Neural progenitor cell (in vitro differentiated cells): Measurements from ENCODE around the gene LUC7L3. TPM values are rescaled to one million over a fixed set of nuclear protein-coding genes. Genes with fewer than 3 reads are reported as not detected.

ENCODE experiments used
- DNase-seq: peaks from one replicate; pipeline ENCODE4 v3.0.0-alpha.2; 2016; ENCODE audit warnings: low spot score
- H2AFZ ChIP-seq: fragments of 200-600 bp; sonication (generic); replicated peaks from 2 replicates; pipeline ENCODE4 v1.6.1; 2016; ENCODE audit warnings: antibody characterized with exemption
- H3F3A ChIP-seq: fragments of 200-600 bp; sonication (generic); 2 replicates; pipeline ENCODE4 v1.6.1; 2016; ENCODE audit warnings: antibody characterized with exemption, low read depth
- H3K27ac ChIP-seq: fragments of 200-600 bp; sonication (generic); 2 replicates; pipeline ENCODE4 v1.5.1; 2016; ENCODE audit warnings: mild to moderate bottlenecking
- H3K27me3 ChIP-seq: fragments of 200-600 bp; sonication (generic); 2 replicates; pipeline ENCODE4 v1.6.1; 2016; ENCODE audit warnings: mild to moderate bottlenecking, moderate library complexity
- H3K36me3 ChIP-seq: fragments of 200-600 bp; sonication (generic); 2 replicates; pipeline ENCODE4 v1.5.1; 2016
- H3K4me1 ChIP-seq: fragments of 200-600 bp; sonication (generic); 2 replicates; pipeline ENCODE4 v1.6.1; 2016; ENCODE audit warnings: mixed run types
- H3K4me2 ChIP-seq: fragments of 200-600 bp; sonication (generic); 2 replicates; pipeline ENCODE4 v1.6.1; 2016
- H3K4me3 ChIP-seq: fragments of 200-600 bp; sonication (generic); 2 replicates; pipeline ENCODE4 v1.5.1; 2016
- H3K79me2 ChIP-seq: fragments of 200-600 bp; sonication (generic); 2 replicates; pipeline ENCODE4 v1.6.1; 2016; ENCODE audit warnings: low read depth
- H3K9ac ChIP-seq: fragments of 200-600 bp; sonication (generic); 2 replicates; pipeline ENCODE4 v1.6.1; 2016
- H3K9me3 ChIP-seq: fragments of 200-600 bp; sonication (generic); 2 replicates; pipeline ENCODE4 v1.5.1; 2016; ENCODE audit warnings: low read depth
- H4K20me1 ChIP-seq: fragments of 200-600 bp; sonication (generic); 2 replicates; pipeline ENCODE4 v1.6.1; 2016; ENCODE audit warnings: low read depth
- H3K27ac Mint-ChIP-seq: 3 replicates; pipeline ENCODE4 v1.8.0; 2021; ENCODE audit warnings: mixed read lengths
- H3K27me3 Mint-ChIP-seq: 2 replicates; pipeline ENCODE4 v1.8.0; 2022; ENCODE audit warnings: low read depth, mild to moderate bottlenecking, inconsistent platforms, moderate library complexity, mixed read lengths; ENCODE audit not compliant: insufficient read depth
- H3K36me3 Mint-ChIP-seq: 3 replicates; pipeline ENCODE4 v1.8.0; 2021; ENCODE audit warnings: mixed read lengths
- H3K4me1 Mint-ChIP-seq: 3 replicates; pipeline ENCODE4 v1.8.0; 2021; ENCODE audit warnings: mixed read lengths
- H3K4me3 Mint-ChIP-seq: 3 replicates; pipeline ENCODE4 v1.8.0; 2021; ENCODE audit warnings: mild to moderate bottlenecking, moderate library complexity, mixed read lengths
- H3K9me3 Mint-ChIP-seq: 3 replicates; pipeline ENCODE4 v1.8.0; 2020; ENCODE audit warnings: mixed read lengths
- EZH2 ChIP-seq: fragments of 200-600 bp; sonication (generic); IDR thresholded peaks from 2 replicates; pipeline ENCODE4 v1.6.1; 2017; ENCODE audit warnings: antibody characterized with exemption, mild to moderate bottlenecking, moderate library complexity
- EZH2phosphoT487 ChIP-seq: fragments of 200-600 bp; sonication (generic); IDR thresholded peaks from 2 replicates; pipeline ENCODE4 v1.6.1; 2017; ENCODE audit warnings: antibody characterized with exemption
- total RNA-seq: library from RNA; depleted of rRNA; stranded (reverse); fragments of >200 nt; gene quantifications from 2 replicates; pipeline ENCODE4 v1.2.3, GENCODE V29; 2015; ENCODE audit warnings: low replicate concordance
- TF ChIP-seq, protein P1 (sequence below): fragments of 200-600 bp; sonication (generic); IDR thresholded peaks from 2 replicates; pipeline ENCODE4 v1.5.1; 2017; ENCODE audit warnings: antibody characterized with exemption, mild to moderate bottlenecking

Gene LUC7L3
- total RNA-seq, 1 donor from 2014 or later: 374 TPM

DNA sequence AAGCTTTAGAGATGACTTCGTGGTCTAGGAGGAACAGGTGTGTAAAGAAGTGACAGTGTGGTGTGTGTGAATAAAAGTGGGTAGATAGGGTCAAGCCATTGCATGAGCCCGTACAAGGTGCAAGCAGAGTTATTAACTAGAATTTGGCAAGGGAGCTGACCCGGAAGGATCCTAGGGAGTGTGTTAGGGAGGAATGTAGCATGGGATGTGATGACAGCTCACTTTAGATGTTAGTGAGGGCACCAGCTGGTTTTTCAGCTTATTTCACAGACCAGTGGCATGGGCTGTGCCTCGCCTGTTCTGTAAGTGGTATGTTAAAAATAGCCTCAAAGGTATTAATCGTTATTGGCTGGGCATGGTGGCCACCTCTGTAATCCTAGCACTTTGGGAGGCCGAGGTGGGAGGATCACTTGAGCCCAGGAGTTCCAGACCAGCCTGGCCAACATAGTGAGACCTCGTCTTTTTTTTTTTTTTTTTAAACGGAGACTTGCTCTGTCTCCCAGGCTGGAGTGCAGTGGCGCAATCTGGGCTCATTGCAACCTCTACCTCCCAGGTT lies 39.7 kb downstream of the LUC7L3 start:
- Mint-ChIP-seq H3K27ac (peak overlapping the region; percentile 5), H3K4me1 (peaks cover 15% of the 10 kb centered on the region), H3K4me3 (no peak overlapping the region), H3K27me3 (peaks cover 3% of the 10 kb centered on the region), H3K9me3 (no peaks in the 10 kb centered on the region), H3K36me3 (peaks cover 2% of the 10 kb centered on the region)
- no peak overlapping the region for H2AFZ ChIP-seq
- no peaks in the 10 kb centered on the region for H3K4me1 ChIP-seq
- H3K4me2 ChIP-seq: no peak overlapping the region
- no peak for DNase-seq
- no peak overlapping the region for H3K4me3 ChIP-seq
- H3K27ac ChIP-seq: no peak overlapping the region
- H3K9me3 ChIP-seq: no peaks in the 10 kb centered on the region
- H3F3A ChIP-seq: peaks cover 46% of the 10 kb centered on the region
- TF ChIP-seq EZH2 (no peak), EZH2phosphoT487 (no peak)
- TF ChIP-seq, protein P1, sequence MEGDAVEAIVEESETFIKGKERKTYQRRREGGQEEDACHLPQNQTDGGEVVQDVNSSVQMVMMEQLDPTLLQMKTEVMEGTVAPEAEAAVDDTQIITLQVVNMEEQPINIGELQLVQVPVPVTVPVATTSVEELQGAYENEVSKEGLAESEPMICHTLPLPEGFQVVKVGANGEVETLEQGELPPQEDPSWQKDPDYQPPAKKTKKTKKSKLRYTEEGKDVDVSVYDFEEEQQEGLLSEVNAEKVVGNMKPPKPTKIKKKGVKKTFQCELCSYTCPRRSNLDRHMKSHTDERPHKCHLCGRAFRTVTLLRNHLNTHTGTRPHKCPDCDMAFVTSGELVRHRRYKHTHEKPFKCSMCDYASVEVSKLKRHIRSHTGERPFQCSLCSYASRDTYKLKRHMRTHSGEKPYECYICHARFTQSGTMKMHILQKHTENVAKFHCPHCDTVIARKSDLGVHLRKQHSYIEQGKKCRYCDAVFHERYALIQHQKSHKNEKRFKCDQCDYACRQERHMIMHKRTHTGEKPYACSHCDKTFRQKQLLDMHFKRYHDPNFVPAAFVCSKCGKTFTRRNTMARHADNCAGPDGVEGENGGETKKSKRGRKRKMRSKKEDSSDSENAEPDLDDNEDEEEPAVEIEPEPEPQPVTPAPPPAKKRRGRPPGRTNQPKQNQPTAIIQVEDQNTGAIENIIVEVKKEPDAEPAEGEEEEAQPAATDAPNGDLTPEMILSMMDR: no peak
- H3K27me3 ChIP-seq: no peaks in the 10 kb centered on the region
- no peaks in the 10 kb centered on the region for H4K20me1 ChIP-seq
- H3K9ac ChIP-seq: no peak overlapping the region
- H3K36me3 ChIP-seq: peaks cover 13% of the 10 kb centered on the region
- no peaks in the 10 kb centered on the region for H3K79me2 ChIP-seq

DNA sequence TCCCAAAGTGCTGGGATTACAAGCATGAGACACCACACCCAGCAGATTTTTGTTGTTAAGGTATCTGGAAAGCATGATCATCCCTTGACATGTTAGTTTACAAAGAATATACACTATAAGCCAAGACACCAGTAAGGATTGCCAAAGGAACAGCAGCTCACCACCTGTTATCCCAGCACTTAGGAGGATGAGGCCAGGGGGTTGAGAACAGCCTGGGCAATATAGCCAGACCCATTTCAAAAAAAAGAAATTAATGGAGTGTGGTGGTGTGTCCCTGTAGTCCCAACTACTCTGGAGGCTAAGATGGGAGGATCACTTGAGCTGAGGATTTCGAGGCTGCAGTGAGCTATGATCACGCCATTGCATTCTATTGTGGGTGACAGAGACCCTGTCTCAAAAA lies 42.8 kb downstream of the LUC7L3 start:
- no peak overlapping the region for H2AFZ ChIP-seq
- Mint-ChIP-seq H3K36me3 (no peaks in the 10 kb centered on the region), H3K9me3 (no peaks in the 10 kb centered on the region), H3K4me1 (peaks cover 43% of the 10 kb centered on the region), H3K27ac (peak overlapping the region; percentile 37), H3K27me3 (peaks cover 5% of the 10 kb centered on the region), H3K4me3 (no peak overlapping the region)
- no peaks in the 10 kb centered on the region for H3K9me3 ChIP-seq
- H3K9ac ChIP-seq: no peak overlapping the region
- H3K4me3 ChIP-seq: no peak overlapping the region
- H3K27me3 ChIP-seq: no peaks in the 10 kb centered on the region
- no peaks in the 10 kb centered on the region for H3K79me2 ChIP-seq
- no peak overlapping the region for H3K4me2 ChIP-seq
- TF ChIP-seq, protein P1: no peak
- TF ChIP-seq EZH2phosphoT487 (no peak), EZH2 (no peak)
- no peaks in the 10 kb centered on the region for H3K4me1 ChIP-seq
- H3K27ac ChIP-seq: no peak overlapping the region
- H4K20me1 ChIP-seq: no peaks in the 10 kb centered on the region
- no peak for DNase-seq
- no peaks in the 10 kb centered on the region for H3K36me3 ChIP-seq
- peaks cover 15% of the 10 kb centered on the region for H3F3A ChIP-seq

DNA sequence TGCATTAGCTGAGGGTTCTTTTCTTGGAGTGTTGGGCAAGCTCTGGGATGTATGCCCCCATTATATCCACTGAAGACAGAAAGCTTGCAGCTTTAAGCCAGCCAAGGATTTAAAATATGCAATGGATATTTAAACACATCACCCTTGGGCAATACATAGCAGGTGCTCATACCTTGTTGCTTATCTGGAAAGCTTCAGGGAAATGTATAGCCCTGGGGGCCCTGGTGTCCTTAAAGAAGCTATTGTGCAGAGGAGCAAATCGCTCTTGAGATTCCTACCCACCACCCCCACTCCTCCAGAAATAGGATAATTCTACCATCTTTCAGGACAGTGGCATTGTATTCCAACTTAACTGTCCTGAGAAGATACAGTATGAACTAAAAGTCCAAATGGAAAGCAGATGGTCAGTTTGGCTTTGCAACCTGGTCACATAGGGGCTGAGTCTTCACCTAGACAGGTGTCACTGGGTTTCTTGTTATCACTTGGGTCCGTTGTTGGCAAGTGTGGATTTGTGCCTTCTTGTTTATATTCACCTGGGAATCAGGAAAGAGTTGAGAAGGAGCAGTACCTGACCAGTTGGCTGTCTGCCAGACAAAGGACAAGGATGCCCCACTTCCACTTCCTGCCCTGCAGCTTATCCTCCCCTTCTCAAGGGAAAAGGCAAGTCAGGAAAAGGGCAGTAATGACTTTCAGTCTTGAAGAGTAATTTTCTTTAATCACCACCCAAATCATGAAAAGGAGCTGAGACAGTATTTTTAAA lies 44.5 kb downstream of the LUC7L3 start:
- no peaks in the 10 kb centered on the region for H3K79me2 ChIP-seq
- no peak for DNase-seq
- no peak overlapping the region for H3K4me3 ChIP-seq
- no peak overlapping the region for H3K4me2 ChIP-seq
- no peaks in the 10 kb centered on the region for H3K36me3 ChIP-seq
- H3K9me3 ChIP-seq: no peaks in the 10 kb centered on the region
- TF ChIP-seq, protein P1: no peak
- TF ChIP-seq EZH2 (no peak), EZH2phosphoT487 (no peak)
- H3F3A ChIP-seq: peaks cover 6% of the 10 kb centered on the region
- H3K4me1 Mint-ChIP-seq: peaks cover 41% of the 10 kb centered on the region
- H3K4me1 ChIP-seq: no peaks in the 10 kb centered on the region
- H3K27ac ChIP-seq: no peak overlapping the region
- no peaks in the 10 kb centered on the region for H3K9me3 Mint-ChIP-seq
- H4K20me1 ChIP-seq: no peaks in the 10 kb centered on the region
- peak overlapping the region; percentile 14 for H3K4me3 Mint-ChIP-seq
- no peaks in the 10 kb centered on the region for H3K27me3 ChIP-seq
- H3K9ac ChIP-seq: no peak overlapping the region
- H2AFZ ChIP-seq: no peak overlapping the region
- H3K27ac Mint-ChIP-seq: no peak overlapping the region
- H3K27me3 Mint-ChIP-seq: peaks cover 11% of the 10 kb centered on the region
- no peaks in the 10 kb centered on the region for H3K36me3 Mint-ChIP-seq
